GM19397 (cell line): Measurements from ENCODE around the gene HEMGN.

Experiments
- ATAC-seq: cut with Tn5 transposase; IDR thresholded peaks from one replicate; pipeline ENCODE4 v1.9.1; 2021; ENCODE audit warnings: mild to moderate bottlenecking, moderate library complexity; ENCODE audit not compliant: unreplicated experiment

Gene HEMGN

GRCh38 chr9:97900738-97901565, 37.0 kb downstream of the HEMGN start:
- no peak for ATAC-seq

GRCh38 chr9:97900103-97900737, 37.8 kb downstream of the HEMGN start:
- ATAC-seq: no peak

GRCh38 chr9:97895695-97896332, 42.2 kb downstream of the HEMGN start:
- no peak for ATAC-seq

GRCh38 chr9:97895211-97895610, 42.8 kb downstream of the HEMGN start:
- ATAC-seq: no peak

GRCh38 chr9:97892421-97892820, 45.6 kb downstream of the HEMGN start:
- ATAC-seq: no peak

- ATAC-seq: no peak
These were observed 46.2 kb downstream of the HEMGN start for GRCh38 chr9:97891736-97892135.

GRCh38 chr9:97889941-97890887, 47.8 kb downstream of the HEMGN start:
- no peak for ATAC-seq

GRCh38 chr9:97880336-97880735, 57.6 kb downstream of the HEMGN start:
- no peak for ATAC-seq
